Measurements from ENCODE around the gene WAPL.
"Not testable (repeated sequence)": the region's sequence is repeated elsewhere in the genome, so short reads cannot be mapped to it uniquely, and the experiment has no call there.

- TF ChIP-seq FOXJ3 (CRISPR knock-in tag; IDR thresholded peaks at IDR 0.05); USF2 (IDR thresholded peaks at IDR 0.05; ENCODE audit: borderline replicate concordance, low read depth, low read length); MEF2A (IDR thresholded peaks at IDR 0.05; ENCODE audit: borderline replicate concordance, low read depth); CTCF (IDR thresholded peaks at IDR 0.05); ZBTB33 (IDR thresholded peaks at IDR 0.05; ENCODE audit: borderline replicate concordance, low read depth); TCF12 (IDR thresholded peaks at IDR 0.05); USF1 (IDR thresholded peaks at IDR 0.05; ENCODE audit: borderline replicate concordance, low read depth); TEAD4 (IDR thresholded peaks at IDR 0.05; ENCODE audit: borderline replicate concordance, insufficient read depth); EZH2phosphoT487 (IDR thresholded peaks at IDR 0.05; ENCODE audit: borderline replicate concordance, low read depth); REST (IDR thresholded peaks at IDR 0.05; ENCODE audit: low read depth, low read length); TAF1 (IDR thresholded peaks at IDR 0.05; ENCODE audit: borderline replicate concordance, low read depth, low read length); ELF1 (IDR thresholded peaks at IDR 0.05): not testable (repeated sequence)
Measured at GRCh38 chr10:86558695-86559094, 37.1 kb upstream of the WAPL start.
